HCT116 (cell line): Measurements from ENCODE around the gene GPR15. TPM values are rescaled to one million over a fixed set of nuclear protein-coding genes. Genes with fewer than 3 reads are reported as not detected.
A peak's percentile ranks its signal among the peaks of the same experiment; 100 is the strongest.

Source experiments
- ATAC-seq: fragments of 200-7000 bp; cut with Tn5 transposase; 2 replicates; pipeline ENCODE4 v1.9.1; 2020; ENCODE audit warnings: mild to moderate bottlenecking, moderate library complexity
- BruUV-seq: library from RNA; stranded (reverse); fragments of 400-500 nt; replicated peaks from 2 replicates; lab custom pipeline; 2021; lab: Mats Ljungman, UMichigan
- CTCF ChIA-PET: fragments of 300-600 bp; sonication (Branson Sonifier 250); formaldehyde crosslinking; loops from one replicate; lab custom pipeline; 2021; ENCODE audit warnings: antibody characterized with exemption; lab: Charles Lee
- POLR2A ChIA-PET: fragments of 300-600, 350-600 bp; sonication (Branson Sonifier 250); formaldehyde crosslinking; loops from one replicate; lab custom pipeline; 2021; ENCODE audit warnings: antibody characterized with exemption; lab: Charles Lee
- RAD21 ChIA-PET, 2 experiments: fragments of 300-600 bp; sonication (Branson Sonifier 250); formaldehyde crosslinking; loops; one replicate each; lab custom pipeline; 2023; ENCODE audit warnings: low total read pairs in 2 of 2; ENCODE audit not compliant: uncharacterized antibody in 2 of 2, unreplicated experiment in 2 of 2, low non-redundant PET in 1 of 2; lab: Charles Lee
- DNase-seq: peaks from one replicate; pipeline ENCODE4 v3.0.0-alpha.2; 2010; ENCODE audit warnings: low read depth, low spot score
- H2AFZ ChIP-seq: fragments of 200-600 bp; shearing (Covaris generic), sonication (generic); 2 replicates; pipeline ENCODE4 v1.6.1; 2017; ENCODE audit warnings: low read depth, mixed run types, mixed read lengths, antibody characterized with exemption, low read length; ENCODE audit not compliant: poor library complexity, severe bottlenecking
- H3K27ac ChIP-seq: 2 replicates; pipeline ENCODE4 v1.5.1; 2012; ENCODE audit warnings: low read depth, low read length
- H3K27me3 ChIP-seq: fragments of 200-600 bp; sonication (generic); 2 replicates; pipeline ENCODE4 v1.6.1; 2016; ENCODE audit warnings: mixed run types, low read length, mixed read lengths; ENCODE audit not compliant: insufficient read depth
- H3K36me3 ChIP-seq, 2 experiments: fragments of 200-500 bp in 1 of 2; fragments of 200-600 bp in 1 of 2; sonication (Bioruptor generic) in 1 of 2; sonication (generic) in 1 of 2; 2 replicates each; pipeline versions ENCODE4 v1.5.1 to v1.6.1; 2014 to 2016; ENCODE audit warnings: low read length in 2 of 2, inconsistent platforms in 1 of 2, mixed read lengths in 1 of 2, mixed run types in 1 of 2; ENCODE audit not compliant: insufficient read depth in 2 of 2, control insufficient read depth in 1 of 2
- H3K4me1 ChIP-seq, 2 experiments: fragments of 200-600 bp in 1 of 2; sonication (generic) in 1 of 2; 2 replicates each; pipeline versions ENCODE4 v1.5.1 to v1.6.1; 2012 to 2017; ENCODE audit warnings: low read length in 2 of 2, inconsistent platforms in 1 of 2, mild to moderate bottlenecking in 1 of 2, mixed read lengths in 1 of 2, mixed run types in 1 of 2, moderate library complexity in 1 of 2; ENCODE audit not compliant: insufficient read depth in 2 of 2, control insufficient read depth in 1 of 2
- H3K4me2 ChIP-seq: fragments of 200-600 bp; sonication (generic); 2 replicates; pipeline ENCODE4 v1.6.1; 2017; ENCODE audit warnings: mixed run types, low read length, mixed read lengths
- H3K4me3 ChIP-seq, 2 experiments: fragments of 200-600 bp in 1 of 2; sonication (generic) in 1 of 2; replicated peaks in 1 of 2; 2 replicates each; pipeline ENCODE4 v1.5.1; 2011 to 2016; ENCODE audit warnings: low read length in 2 of 2, control low read depth in 1 of 2, low read depth in 1 of 2, mild to moderate bottlenecking in 1 of 2, mixed read lengths in 1 of 2, mixed run types in 1 of 2
- H3K79me2 ChIP-seq: fragments of 200-600 bp; sonication (generic); 2 replicates; pipeline ENCODE4 v1.6.1; 2017; ENCODE audit warnings: mild to moderate bottlenecking, mixed run types, low read length, moderate library complexity, mixed read lengths; ENCODE audit not compliant: insufficient read depth
- H3K9ac ChIP-seq: fragments of 200-600 bp; sonication (generic); 2 replicates; pipeline ENCODE4 v1.6.1; 2016; ENCODE audit warnings: low read length, mixed read lengths
- H3K9me2 ChIP-seq: fragments of 200-600 bp; sonication (generic), shearing (Covaris generic); 2 replicates; pipeline ENCODE4 v1.6.1; 2017; ENCODE audit warnings: mixed run types, mild to moderate bottlenecking, moderate library complexity; ENCODE audit not compliant: insufficient read depth
- H3K9me3 ChIP-seq, 2 experiments: fragments of 200-500 bp in 1 of 2; fragments of 200-600 bp in 1 of 2; sonication (Bioruptor generic) in 1 of 2; sonication (generic) in 1 of 2; 2 replicates each; pipeline ENCODE4 v1.6.1; 2014 to 2017; ENCODE audit warnings: low read length in 2 of 2, mixed read lengths in 2 of 2, inconsistent platforms in 1 of 2, low read depth in 1 of 2, mild to moderate bottlenecking in 1 of 2, mixed run types in 1 of 2, moderate library complexity in 1 of 2; ENCODE audit not compliant: control insufficient read depth in 1 of 2, insufficient read depth in 1 of 2
- H4K20me1 ChIP-seq: fragments of 200-600 bp; sonication (generic), shearing (Covaris generic); 2 replicates; pipeline ENCODE4 v1.6.1; 2017; ENCODE audit warnings: mixed run types, mild to moderate bottlenecking, moderate library complexity; ENCODE audit not compliant: insufficient read depth
- EGR1 ChIP-seq: IDR thresholded peaks from 2 replicates; pipeline ENCODE4 v1.6.1; 2012; ENCODE audit warnings: low read depth
- FOSL1 ChIP-seq: IDR thresholded peaks from 2 replicates; pipeline ENCODE4 v1.6.1; 2012; ENCODE audit warnings: low read depth
- POLR2A ChIP-seq: IDR thresholded peaks from 2 replicates; pipeline ENCODE4 v1.7.0; 2011; ENCODE audit warnings: borderline replicate concordance; ENCODE audit not compliant: insufficient read depth, insufficient read length; ENCODE audit errors: extremely low read depth
- POLR2AphosphoS5 ChIP-seq: IDR thresholded peaks from 2 replicates; pipeline ENCODE4 v1.6.1; 2011; ENCODE audit warnings: mild to moderate bottlenecking, low read depth, low read length, moderate library complexity
- SRF ChIP-seq: IDR thresholded peaks from 2 replicates; pipeline ENCODE4 v1.6.1; 2012; ENCODE audit warnings: low read depth
- YY1 ChIP-seq: IDR thresholded peaks from 2 replicates; pipeline ENCODE4 v1.6.1; 2011; ENCODE audit warnings: low read length, low read depth, moderate library complexity, mild to moderate bottlenecking; ENCODE audit not compliant: insufficient replicate concordance; ENCODE audit errors: extremely low read depth
- ZFX ChIP-seq: fragments of 450-650 bp; IDR thresholded peaks from 2 replicates; pipeline ENCODE4 v1.6.1; 2017
- ZNF274 ChIP-seq: fragments of 200-500 bp; sonication (Bioruptor generic); IDR thresholded peaks from 2 replicates; pipeline ENCODE4 v1.6.1; 2014; ENCODE audit warnings: mild to moderate bottlenecking, low read depth, low read length, inconsistent platforms
- intact Hi-C: fragments of 100-400 bp; cut with micrococcal nuclease; formaldehyde crosslinking; loops from 2 replicates; pipeline ENCODE4 v1.10.0; 2022
- total RNA-seq: library from RNA; stranded (reverse); gene quantifications from one replicate; pipeline ENCODE4 v1.2.1, GENCODE V29; 2021; ENCODE audit not compliant: unreplicated experiment
- TF ChIP-seq, protein P1 (sequence below): IDR thresholded peaks from 2 replicates; pipeline ENCODE4 v1.6.1; 2012

GPR15 gene
- total RNA-seq, 1 experiment from 2014 or later = 1.1 TPM

- TF ChIP-seq POLR2A (no peak), POLR2AphosphoS5 (peak; percentile 53)
Observed at GRCh38 chr3:98513091-98513511, 18.7 kb upstream of the GPR15 start (continued).

- CTCF ChIA-PET = no interaction called here
Observed at GRCh38 chr3:98513736-98514135, 18.0 kb upstream of the GPR15 start.

GRCh38 chr3:98514948-98515347, 16.8 kb upstream of the GPR15 start:
- Histone ChIP-seq H4K20me1 (no peaks in the 10 kb centered on the region), H3K79me2 (peaks cover 45% of the 10 kb centered on the region), H3K9me3 (no peaks in the 10 kb centered on the region), H2AFZ (no peak overlapping the region), H3K36me3 (peaks cover 31 to 40% of the 10 kb centered on the region in 2 experiments), H3K4me1 (peaks cover 85 to 98% of the 10 kb centered on the region in 2 experiments), H3K27ac (peak overlapping the region; percentile 86), H3K9ac (peak overlapping the region; percentile 17; the same call in 1 of the 2 replicates), H3K4me3 (no peak overlapping the region), H3K9me2 (no peaks in the 10 kb centered on the region), H3K4me2 (peak overlapping the region; percentile 45), H3K27me3 (no peaks in the 10 kb centered on the region)
- TF ChIP-seq EGR1 (no peak), ZFX (no peak), FOSL1 (no peak), POLR2AphosphoS5 (no peak), ZNF274 (no peak)
- CTCF ChIA-PET = interaction anchor here (1.1 kb wide), 1 partner anchor 31 kb away, joined by 3 read pairs; no protein-coding TSS in a partner anchor
- no TSS peak for BruUV-seq
- intact Hi-C loops = no loop called here
- RAD21 ChIA-PET = no interaction called here
- DNase-seq (no peak), ATAC-seq (no peak)
- POLR2A ChIA-PET = interaction anchor here (1.1 to 3.3 kb wide), 7 partner anchors 8 to 51 kb away, joined by 3 to 14 read pairs (median 4); partner anchors contain the start of gene CLDND1

More at GRCh38 chr3:98513736-98514135, 18.0 kb upstream of the GPR15 start:
- no peaks in the 10 kb centered on the region for H3K9me3 ChIP-seq
- TF ChIP-seq, protein P1, sequence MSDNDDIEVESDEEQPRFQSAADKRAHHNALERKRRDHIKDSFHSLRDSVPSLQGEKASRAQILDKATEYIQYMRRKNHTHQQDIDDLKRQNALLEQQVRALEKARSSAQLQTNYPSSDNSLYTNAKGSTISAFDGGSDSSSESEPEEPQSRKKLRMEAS = peak; percentile 37
- TF ChIP-seq YY1 (no peak), SRF (peak; percentile 24; the same call in 1 of the 2 replicates)
- peaks cover 81 to 96% of the 10 kb centered on the region in 2 experiments for H3K4me1 ChIP-seq
- TSS peak; percentile 52 for BruUV-seq
- H3K4me3 ChIP-seq = no peak overlapping the region
- H3K79me2 ChIP-seq = peaks cover 33% of the 10 kb centered on the region
- H3K36me3 ChIP-seq = peaks cover 23 to 29% of the 10 kb centered on the region in 2 experiments
- H2AFZ ChIP-seq = no peak overlapping the region
- peak overlapping the region; percentile 45 for H3K4me2 ChIP-seq
- H3K9me2 ChIP-seq = no peaks in the 10 kb centered on the region
- H3K9ac ChIP-seq = peak overlapping the region; percentile 23
- intact Hi-C loops = no loop called here
- DNase-seq = no peak
- peak overlapping the region; percentile 86 for H3K27ac ChIP-seq
- ChIA-PET RAD21 (no interaction called here), POLR2A (interaction anchor here (1.0 to 3.3 kb wide), 6 partner anchors 9 to 50 kb away, joined by 3 to 14 read pairs (median 4); partner anchors contain the start of gene CLDND1)
- H3K27me3 ChIP-seq = no peaks in the 10 kb centered on the region
- no peaks in the 10 kb centered on the region for H4K20me1 ChIP-seq
- peak; percentile 46 for ATAC-seq
